ENCODE data around the gene CPNE7.

DNA sequence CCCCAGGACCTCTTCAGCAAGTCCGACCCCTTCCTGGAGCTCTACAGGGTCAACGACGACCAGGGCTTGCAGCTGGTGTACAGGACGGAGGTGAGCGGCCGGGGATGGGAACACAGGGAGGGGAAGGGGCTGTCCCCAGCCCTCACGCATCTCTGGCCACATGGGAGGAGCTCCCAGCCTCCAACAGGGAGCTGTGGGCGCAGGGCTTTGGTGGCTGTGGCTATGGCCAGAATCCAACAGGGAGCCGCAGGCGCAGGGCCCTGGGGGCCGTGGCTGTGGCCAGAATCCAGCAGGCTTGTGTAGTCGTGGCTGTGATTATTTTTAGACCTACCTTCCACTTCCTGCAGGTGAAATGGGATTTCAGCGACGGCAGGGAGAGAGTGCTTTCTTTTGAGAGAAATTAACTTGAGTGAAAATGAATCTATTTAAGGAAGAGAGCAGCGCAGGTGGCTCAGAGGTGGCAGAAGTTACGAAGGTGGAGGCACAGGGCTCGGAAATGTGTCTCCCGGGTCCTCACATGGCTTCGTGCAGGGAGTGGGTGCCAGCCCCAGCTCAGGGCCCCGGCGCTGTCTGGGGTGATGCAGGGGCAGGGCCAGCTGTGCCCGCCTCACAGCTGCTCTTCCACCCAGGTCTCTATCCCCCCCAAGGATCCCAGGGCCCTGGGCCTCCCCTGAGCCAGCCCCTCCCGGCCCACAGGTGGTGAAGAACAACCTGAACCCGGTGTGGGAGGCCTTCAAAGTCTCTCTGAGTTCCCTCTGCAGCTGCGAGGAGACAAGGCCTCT, 9.4 kb downstream of the CPNE7 start:
- TF ChIP-seq, protein P1, sequence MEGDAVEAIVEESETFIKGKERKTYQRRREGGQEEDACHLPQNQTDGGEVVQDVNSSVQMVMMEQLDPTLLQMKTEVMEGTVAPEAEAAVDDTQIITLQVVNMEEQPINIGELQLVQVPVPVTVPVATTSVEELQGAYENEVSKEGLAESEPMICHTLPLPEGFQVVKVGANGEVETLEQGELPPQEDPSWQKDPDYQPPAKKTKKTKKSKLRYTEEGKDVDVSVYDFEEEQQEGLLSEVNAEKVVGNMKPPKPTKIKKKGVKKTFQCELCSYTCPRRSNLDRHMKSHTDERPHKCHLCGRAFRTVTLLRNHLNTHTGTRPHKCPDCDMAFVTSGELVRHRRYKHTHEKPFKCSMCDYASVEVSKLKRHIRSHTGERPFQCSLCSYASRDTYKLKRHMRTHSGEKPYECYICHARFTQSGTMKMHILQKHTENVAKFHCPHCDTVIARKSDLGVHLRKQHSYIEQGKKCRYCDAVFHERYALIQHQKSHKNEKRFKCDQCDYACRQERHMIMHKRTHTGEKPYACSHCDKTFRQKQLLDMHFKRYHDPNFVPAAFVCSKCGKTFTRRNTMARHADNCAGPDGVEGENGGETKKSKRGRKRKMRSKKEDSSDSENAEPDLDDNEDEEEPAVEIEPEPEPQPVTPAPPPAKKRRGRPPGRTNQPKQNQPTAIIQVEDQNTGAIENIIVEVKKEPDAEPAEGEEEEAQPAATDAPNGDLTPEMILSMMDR (IDR thresholded peaks at IDR 0.05), result no peak
- no peak for TF ChIP-seq POLR2AphosphoS5 (IDR thresholded peaks at IDR 0.05)
- TF ChIP-seq POLR2A (IDR thresholded peaks at IDR 0.05), result no peak
